A549 (cell line): ENCODE results near the gene SYT2. TPM values are rescaled to one million over a fixed set of nuclear protein-coding genes. Genes with fewer than 3 reads are reported as not detected.
"Not testable (repeated sequence)": the region's sequence is repeated elsewhere in the genome, so short reads cannot be mapped to it uniquely, and the experiment has no call there.

Source experiments
- ATAC-seq, 2 experiments: fragments of 200-7000 bp in 1 of 2; fragments of >200 bp in 1 of 2; cut with Nextera tagmentation in 1 of 2; cut with Tn5 transposase in 1 of 2; 3 replicates each; pipeline versions ENCODE4 v1.8.0 to v1.9.1; 2018 to 2020; ENCODE audit warnings: mild to moderate bottlenecking in 1 of 2, moderate library complexity in 1 of 2
- CTCF ChIA-PET: fragments of 300-600 bp; sonication (Branson Sonifier 250); formaldehyde crosslinking; extraction: SDS; loops from one replicate; lab custom pipeline; 2021; ENCODE audit warnings: antibody characterized with exemption, inconsistent platforms; lab: Yijun Ruan, JAX
- POLR2A ChIA-PET: fragments of 350-600 bp; formaldehyde crosslinking; extraction: SDS; loops from one replicate; lab custom pipeline; 2021; ENCODE audit warnings: antibody characterized with exemption, inconsistent platforms; lab: Yijun Ruan, JAX
- DNase-seq, 2 experiments: peaks; one replicate each; pipeline versions ENCODE4 v3.0.0 to v3.0.0-alpha.2; 2011 to 2016; ENCODE audit warnings: low read depth in 1 of 2, low spot score in 1 of 2
- FAIRE-seq: peaks from 2 replicates; lab custom pipeline; 2011; peaks lifted over from hg19 to GRCh38; lab: Jason Lieb, UNC
- H3K27ac ChIP-seq, 2 experiments: fragments of >200 bp; sonication (Bioruptor Twin); formaldehyde crosslinking; 3 replicates each; pipeline ENCODE4 v1.5.1; 2016 to 2017
- H3K4me1 ChIP-seq: fragments of >200 bp; sonication (Bioruptor Twin); formaldehyde crosslinking; 3 replicates; pipeline ENCODE4 v1.6.1; 2016
- H3K4me2 ChIP-seq: fragments of >200 bp; sonication (Bioruptor Twin); formaldehyde crosslinking; 3 replicates; pipeline ENCODE4 v1.6.1; 2016
- H3K4me3 ChIP-seq: fragments of >200 bp; sonication (Bioruptor Twin); formaldehyde crosslinking; 3 replicates; pipeline ENCODE4 v1.5.1; 2016
- H3K9me3 ChIP-seq: fragments of >200 bp; sonication (Bioruptor Twin); formaldehyde crosslinking; 3 replicates; pipeline ENCODE4 v1.6.1; 2016
- CEBPB ChIP-seq, 2 experiments: fragments of >200 bp in 1 of 2; sonication (Bioruptor Twin) in 1 of 2; formaldehyde crosslinking in 1 of 2; IDR thresholded peaks; 2 replicates each; pipeline ENCODE4 v1.6.1; 2012 to 2016
- ESRRA ChIP-seq: fragments of 150-350 bp; IDR thresholded peaks from 2 replicates; pipeline ENCODE4 v1.6.1; 2014; ENCODE audit warnings: mild to moderate bottlenecking, low read length, borderline replicate concordance
- FOSB ChIP-seq: fragments of 250-450 bp; sonication (Bioruptor Pico); IDR thresholded peaks from 2 replicates; pipeline ENCODE4 v1.5.0; 2020; ENCODE audit warnings: mild to moderate bottlenecking, moderate library complexity
- FOSL2 ChIP-seq, 2 experiments: fragments of 450-650 bp in 1 of 2; fragments of >200 bp in 1 of 2; sonication (Bioruptor Twin) in 1 of 2; formaldehyde crosslinking; IDR thresholded peaks; 2 replicates each; pipeline versions ENCODE4 v1.5.0 to v1.6.1; 2016 to 2020; ENCODE audit warnings: mild to moderate bottlenecking in 1 of 2, moderate library complexity in 1 of 2
- FOXS1 ChIP-seq: fragments of 250-450 bp; sonication (Bioruptor Pico); IDR thresholded peaks from 2 replicates; pipeline ENCODE4 v1.5.0; 2020; ENCODE audit warnings: mild to moderate bottlenecking, moderate library complexity
- GATA3 ChIP-seq: IDR thresholded peaks from 2 replicates; pipeline ENCODE4 v1.6.1; 2012; ENCODE audit warnings: borderline replicate concordance
- HDAC2 ChIP-seq: fragments of 200-600 bp; sonication (generic); IDR thresholded peaks from 2 replicates; pipeline ENCODE4 v1.6.1; 2016
- HEYL ChIP-seq: fragments of 250-450 bp; sonication (Bioruptor Pico); IDR thresholded peaks from 2 replicates; pipeline ENCODE4 v1.8.0; 2021; ENCODE audit warnings: mild to moderate bottlenecking, moderate library complexity
- JUNB ChIP-seq: fragments of >200 bp; sonication (Bioruptor Twin); formaldehyde crosslinking; IDR thresholded peaks from 2 replicates; pipeline ENCODE4 v1.6.1; 2016
- KDM5A ChIP-seq: fragments of 200-600 bp; sonication (generic); IDR thresholded peaks from 2 replicates; pipeline ENCODE4 v1.6.1; 2016; ENCODE audit warnings: antibody characterized with exemption, mild to moderate bottlenecking
- MAFK ChIP-seq: fragments of 450-650 bp; IDR thresholded peaks from 2 replicates; pipeline ENCODE4 v1.6.1; 2014; ENCODE audit not compliant: partially characterized antibody
- NFE2L2 ChIP-seq: fragments of 150-350 bp; conservative IDR thresholded peaks from 2 replicates; pipeline ENCODE4 v1.6.1; 2014; ENCODE audit warnings: low read length
- PHF8 ChIP-seq: fragments of 200-600 bp; sonication (generic); IDR thresholded peaks from 2 replicates; pipeline ENCODE4 v1.6.1; 2016; ENCODE audit warnings: low read depth, mild to moderate bottlenecking, antibody characterized with exemption, moderate library complexity, borderline replicate concordance
- POLR2A ChIP-seq: IDR thresholded peaks from 2 replicates; pipeline ENCODE4 v1.6.1; 2012; ENCODE audit warnings: mild to moderate bottlenecking, low read length
- RAD21 ChIP-seq, 2 experiments: fragments of >200 bp in 1 of 2; sonication (Bioruptor Twin) in 1 of 2; formaldehyde crosslinking in 1 of 2; IDR thresholded peaks in 1 of 2; conservative IDR thresholded peaks in 1 of 2; 2 replicates in 1 of 2; 3 replicates in 1 of 2; pipeline ENCODE4 v1.6.1; 2012 to 2018; ENCODE audit warnings: inconsistent platforms in 1 of 2
- SMC3 ChIP-seq: fragments of >200 bp; sonication (Bioruptor Twin); formaldehyde crosslinking; IDR thresholded peaks from 3 replicates; pipeline ENCODE4 v1.6.1; 2018; ENCODE audit warnings: inconsistent platforms
- TP53 ChIP-seq: fragments of 250-450 bp; sonication (Bioruptor Pico); IDR thresholded peaks from 2 replicates; pipeline ENCODE4 v1.5.0; 2021; ENCODE audit warnings: mild to moderate bottlenecking, moderate library complexity
- ZFP36 ChIP-seq: fragments of 450-650 bp; IDR thresholded peaks from 2 replicates; pipeline ENCODE4 v1.6.1; 2014; ENCODE audit warnings: borderline replicate concordance; ENCODE audit not compliant: partially characterized antibody
- WGBS: methylation state at CpG from one replicate; pipeline ENCODE4 v1.1.6; 2017; ENCODE audit errors: missing lambda C conversion rate; 5-methylcytosine and 5-hydroxymethylcytosine counted together
- polyA plus RNA-seq, 4 experiments: library from polyadenylated mRNA; depleted of rRNA in 3 of 4; stranded (reverse); fragments of >200 nt; fragmentation: RNase III in 1 of 4; extraction: RNeasy Plus Mini Kit Qiagen cat#74134 plus additional on column Dnase treatment in 1 of 4; gene quantifications; 2 replicates in 3 of 4; 3 replicates in 1 of 4; pipeline ENCODE4 v1.2.3, GENCODE V29; 2011 to 2017
- TF ChIP-seq, protein P1 (sequence below): fragments of 150-350 bp; IDR thresholded peaks from 2 replicates; pipeline ENCODE4 v1.6.1; 2014; ENCODE audit warnings: low read depth, mild to moderate bottlenecking, low read length
- TF ChIP-seq, protein P2 (sequence below): fragments of 450-650 bp; IDR thresholded peaks from 2 replicates; pipeline ENCODE4 v1.6.1; 2014; ENCODE audit warnings: antibody characterized with exemption
- TF ChIP-seq, protein P3 (sequence below): fragments of >200 bp; sonication (Bioruptor Twin); formaldehyde crosslinking; IDR thresholded peaks from 2 replicates; pipeline ENCODE4 v1.6.1; 2016
- TF ChIP-seq, protein P4 (sequence below): IDR thresholded peaks from 2 replicates; pipeline ENCODE4 v1.6.1; 2012; ENCODE audit warnings: low read depth, borderline replicate concordance

Gene SYT2
- polyA plus RNA-seq, 2 of the 4 experiments (the other 2 are of a cell fraction): 0.03 to 0.04 TPM

DNA sequence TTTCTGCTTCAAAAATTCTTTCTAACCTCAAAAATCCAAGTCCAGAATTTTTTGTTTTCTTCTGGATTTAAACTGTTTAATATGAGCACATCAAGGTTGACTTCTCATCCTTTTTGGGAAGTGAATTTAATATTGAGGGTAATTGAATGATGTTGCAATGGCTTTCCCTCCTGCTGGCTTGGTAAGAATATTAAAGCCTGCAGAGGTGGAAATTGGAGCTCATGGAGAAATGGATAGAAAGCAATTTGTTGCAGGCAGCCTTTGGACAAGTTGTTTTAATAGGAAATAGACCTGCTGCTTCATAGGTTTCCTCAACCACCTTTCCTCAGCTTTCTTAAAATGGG is 124.7 kb downstream of the SYT2 start (continued):
- TF ChIP-seq, protein P1, sequence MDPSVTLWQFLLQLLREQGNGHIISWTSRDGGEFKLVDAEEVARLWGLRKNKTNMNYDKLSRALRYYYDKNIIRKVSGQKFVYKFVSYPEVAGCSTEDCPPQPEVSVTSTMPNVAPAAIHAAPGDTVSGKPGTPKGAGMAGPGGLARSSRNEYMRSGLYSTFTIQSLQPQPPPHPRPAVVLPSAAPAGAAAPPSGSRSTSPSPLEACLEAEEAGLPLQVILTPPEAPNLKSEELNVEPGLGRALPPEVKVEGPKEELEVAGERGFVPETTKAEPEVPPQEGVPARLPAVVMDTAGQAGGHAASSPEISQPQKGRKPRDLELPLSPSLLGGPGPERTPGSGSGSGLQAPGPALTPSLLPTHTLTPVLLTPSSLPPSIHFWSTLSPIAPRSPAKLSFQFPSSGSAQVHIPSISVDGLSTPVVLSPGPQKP: no peak
- TF ChIP-seq GATA3: no peak

DNA sequence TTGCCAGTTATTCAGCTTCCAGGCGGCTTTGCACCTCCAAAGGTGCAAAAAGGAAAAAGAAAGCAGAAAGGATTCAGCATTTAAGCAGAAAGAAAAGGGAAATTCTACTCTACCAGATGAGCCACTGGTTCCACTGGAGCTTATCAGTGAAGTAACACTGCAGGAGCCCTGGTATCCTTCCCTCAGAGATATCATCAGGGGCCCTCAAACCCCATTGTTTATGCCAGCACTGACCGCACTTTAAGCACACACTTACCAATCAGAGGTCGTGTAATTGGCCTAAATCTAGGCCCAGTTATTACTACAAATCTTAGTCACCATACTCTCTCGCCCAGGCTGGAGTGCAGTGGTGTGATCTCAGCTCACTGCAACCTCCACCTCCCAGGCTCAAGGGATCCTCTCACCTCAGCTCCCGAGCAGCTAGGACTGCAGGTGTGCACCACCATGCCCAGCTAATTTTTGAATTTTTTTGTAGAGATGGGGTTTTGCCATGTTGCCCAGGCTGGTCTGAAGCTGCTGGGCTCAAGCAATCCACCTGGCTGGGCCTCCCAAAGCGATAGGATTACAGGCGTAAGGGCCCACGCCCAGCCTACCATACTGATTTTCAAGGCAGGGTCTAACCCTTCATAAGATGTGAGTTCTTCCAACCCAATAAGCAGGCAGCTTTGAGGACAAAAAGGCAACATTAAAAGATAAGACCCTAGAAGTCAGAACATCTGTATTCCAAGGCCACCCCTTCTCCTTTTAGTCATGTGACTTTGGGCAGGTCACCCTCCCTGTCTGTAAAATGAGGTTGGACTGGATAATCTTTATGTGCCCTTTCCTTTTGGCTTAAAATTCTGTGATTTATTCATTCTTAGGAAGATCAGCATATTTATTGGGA is 125.3 kb downstream of the SYT2 start:
- no peak for ATAC-seq
- WGBS: 86% methylated on average over 8 of the region's 8 CpGs

DNA sequence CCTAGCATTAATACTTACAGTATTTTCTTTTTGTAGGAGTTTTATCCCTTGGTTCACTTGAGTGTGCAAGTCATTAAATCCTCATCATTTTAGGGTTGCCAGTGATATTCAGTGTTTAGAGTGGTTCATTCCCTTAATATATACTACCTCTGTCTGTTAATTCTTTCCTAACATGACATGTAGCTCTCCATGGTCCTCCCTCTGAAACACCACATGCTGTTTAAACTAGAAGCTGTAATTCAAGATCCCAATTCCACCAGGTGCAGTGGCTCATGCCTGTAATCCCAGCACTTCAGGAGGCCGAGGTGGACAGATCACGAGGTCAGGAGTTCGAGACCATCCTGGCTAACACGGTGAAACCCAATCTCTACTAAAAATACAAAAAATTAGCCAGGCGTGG is 127.9 kb downstream of the SYT2 start:
- H3K4me2 ChIP-seq, FAIRE-seq, H3K4me3 ChIP-seq, H3K27ac ChIP-seq, DNase-seq, ATAC-seq, H3K9me3 ChIP-seq, POLR2A ChIA-PET: not testable (repeated sequence)
- CTCF ChIA-PET: interaction anchor here (1.0 to 11.2 kb wide), 3 partner anchors 10 to 81 kb away, joined by 3 to 91 read pairs (median 30); no protein-coding TSS in a partner anchor
- WGBS: 92% methylated on average over 5 of the region's 5 CpGs
- H3K4me1 ChIP-seq: peaks cover 36% of the 10 kb centered on the region

More for the DNA sequence above, 125.3 kb downstream of the SYT2 start:
- Histone ChIP-seq H3K4me3 (no peak overlapping the region), H3K27ac (no peak overlapping the region), H3K4me1 (peaks cover 44% of the 10 kb centered on the region), H3K4me2 (no peak overlapping the region), H3K9me3 (no peaks in the 10 kb centered on the region)
- POLR2A ChIA-PET: no interaction called here
- FAIRE-seq (no peak), DNase-seq (no peak)
- CTCF ChIA-PET: interaction anchor here (0.6 to 11.2 kb wide), 5 partner anchors 12 to 129 kb away, joined by 3 to 91 read pairs (median 3); no protein-coding TSS in a partner anchor
- TF ChIP-seq RAD21 (conservative IDR thresholded peaks at IDR 0.05 in 1 of 2, IDR thresholded peaks at IDR 0.05 in 1 of 2) (no peak), FOSL2 (IDR thresholded peaks at IDR 0.05) (no peak), FOSL2 (CRISPR knock-in tag; IDR thresholded peaks at IDR 0.05) (no peak), HEYL (CRISPR knock-in tag) (no peak), PHF8 (no peak), SMC3 (no peak), FOXS1 (CRISPR knock-in tag) (no peak)
- TF ChIP-seq, protein P2, sequence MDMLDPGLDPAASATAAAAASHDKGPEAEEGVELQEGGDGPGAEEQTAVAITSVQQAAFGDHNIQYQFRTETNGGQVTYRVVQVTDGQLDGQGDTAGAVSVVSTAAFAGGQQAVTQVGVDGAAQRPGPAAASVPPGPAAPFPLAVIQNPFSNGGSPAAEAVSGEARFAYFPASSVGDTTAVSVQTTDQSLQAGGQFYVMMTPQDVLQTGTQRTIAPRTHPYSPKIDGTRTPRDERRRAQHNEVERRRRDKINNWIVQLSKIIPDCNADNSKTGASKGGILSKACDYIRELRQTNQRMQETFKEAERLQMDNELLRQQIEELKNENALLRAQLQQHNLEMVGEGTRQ: no peak

DNA sequence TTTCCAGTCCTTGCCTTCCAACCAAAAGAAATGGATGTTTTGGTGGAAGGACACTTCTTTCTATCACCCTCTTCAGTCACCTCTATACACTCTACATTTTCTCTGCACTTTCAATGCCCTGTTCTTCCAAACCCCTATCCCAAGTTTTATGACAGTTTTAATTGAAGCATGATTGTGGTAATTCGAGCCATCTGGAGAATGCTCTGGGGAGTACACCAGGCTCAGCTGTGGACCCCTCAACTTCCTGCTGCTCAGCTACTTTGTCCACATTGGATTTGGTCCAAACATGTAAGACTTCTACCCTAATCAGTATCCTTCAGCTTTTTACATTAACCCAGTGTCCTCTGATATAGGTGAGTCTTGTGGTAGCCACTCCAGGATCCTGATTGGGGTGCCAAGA is 129.6 kb downstream of the SYT2 start:
- no peak for ATAC-seq
- ChIA-PET CTCF (interaction anchor here (1.4 to 1.7 kb wide), 2 partner anchors 9 to 16 kb away, joined by 4 to 9 read pairs; no protein-coding TSS in a partner anchor), POLR2A (no interaction called here)
- Histone ChIP-seq H3K27ac (0 out of 6 replicates have a peak overlapping the region, but pooled peaks of 1 of the 2 experiments have one; percentile 39), H3K9me3 (no peaks in the 10 kb centered on the region), H3K4me3 (no peak overlapping the region), H3K4me1 (peaks cover 34% of the 10 kb centered on the region), H3K4me2 (no peak overlapping the region)
- no peak for FAIRE-seq
- no peak for DNase-seq
- 85% methylated on average over 1 of the region's 1 CpG for WGBS
- TF ChIP-seq POLR2A (no peak), ESRRA (no peak), MAFK (no peak), CEBPB (IDR thresholded peaks at IDR 0.05) (no peak), PHF8 (no peak)

DNA sequence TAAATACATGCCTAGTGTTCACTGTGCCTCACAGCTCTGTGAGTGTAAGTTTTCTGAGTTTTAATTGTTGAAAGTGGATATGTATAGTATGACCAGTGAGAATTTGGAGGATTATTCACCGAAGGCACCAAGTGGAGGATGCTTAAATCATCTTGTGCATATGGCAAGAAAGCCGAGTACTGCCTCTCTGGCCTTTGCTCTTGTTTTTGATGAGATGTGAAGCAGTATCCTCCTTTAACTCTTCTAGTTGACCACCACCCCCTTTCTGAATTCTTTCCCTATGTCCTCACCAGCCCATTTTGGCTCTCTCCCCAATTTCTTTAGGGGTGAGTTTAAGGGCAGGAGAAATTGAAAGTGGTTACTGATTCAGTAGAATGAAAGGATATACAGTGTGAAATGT is 130.4 kb downstream of the SYT2 start:
- Histone ChIP-seq H3K4me3 (no peak overlapping the region), H3K4me2 (no peak overlapping the region), H3K27ac (peak overlapping the region in 1 of 2 experiments; percentile 38; a peak in 2 of 6 replicates), H3K9me3 (no peaks in the 10 kb centered on the region), H3K4me1 (peaks cover 34% of the 10 kb centered on the region)
- ChIA-PET CTCF (interaction anchor here (1.2 to 1.7 kb wide), 3 partner anchors 8 to 20 kb away, joined by 3 to 9 read pairs (median 4); no protein-coding TSS in a partner anchor), POLR2A (no interaction called here)
- ATAC-seq (no peak), DNase-seq (no peak), FAIRE-seq (no peak)
- WGBS: 91% methylated on average over 2 of the region's 2 CpGs
- TF ChIP-seq FOSB (CRISPR knock-in tag): no peak
- TF ChIP-seq KDM5A: no peak
- TF ChIP-seq NFE2L2: no peak
- TF ChIP-seq JUNB: no peak
- no peak for TF ChIP-seq FOXS1 (CRISPR knock-in tag)
- TF ChIP-seq, protein P2: no peak
- TF ChIP-seq ZFP36: no peak
- TF ChIP-seq, protein P3, sequence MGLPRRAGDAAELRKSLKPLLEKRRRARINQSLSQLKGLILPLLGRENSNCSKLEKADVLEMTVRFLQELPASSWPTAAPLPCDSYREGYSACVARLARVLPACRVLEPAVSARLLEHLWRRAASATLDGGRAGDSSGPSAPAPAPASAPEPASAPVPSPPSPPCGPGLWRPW: no peak
- no peak for TF ChIP-seq HDAC2
- TF ChIP-seq, protein P4, sequence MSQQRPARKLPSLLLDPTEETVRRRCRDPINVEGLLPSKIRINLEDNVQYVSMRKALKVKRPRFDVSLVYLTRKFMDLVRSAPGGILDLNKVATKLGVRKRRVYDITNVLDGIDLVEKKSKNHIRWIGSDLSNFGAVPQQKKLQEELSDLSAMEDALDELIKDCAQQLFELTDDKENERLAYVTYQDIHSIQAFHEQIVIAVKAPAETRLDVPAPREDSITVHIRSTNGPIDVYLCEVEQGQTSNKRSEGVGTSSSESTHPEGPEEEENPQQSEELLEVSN: no peak
- TF ChIP-seq TP53 (CRISPR knock-in tag): no peak
